DMS53 (cell line): ENCODE results near the gene WDR7.

Experiments used
- DNase-seq: peaks from one replicate; lab custom pipeline; 2025; lab: John Stamatoyannopoulos, UW

The WDR7 gene

DNA sequence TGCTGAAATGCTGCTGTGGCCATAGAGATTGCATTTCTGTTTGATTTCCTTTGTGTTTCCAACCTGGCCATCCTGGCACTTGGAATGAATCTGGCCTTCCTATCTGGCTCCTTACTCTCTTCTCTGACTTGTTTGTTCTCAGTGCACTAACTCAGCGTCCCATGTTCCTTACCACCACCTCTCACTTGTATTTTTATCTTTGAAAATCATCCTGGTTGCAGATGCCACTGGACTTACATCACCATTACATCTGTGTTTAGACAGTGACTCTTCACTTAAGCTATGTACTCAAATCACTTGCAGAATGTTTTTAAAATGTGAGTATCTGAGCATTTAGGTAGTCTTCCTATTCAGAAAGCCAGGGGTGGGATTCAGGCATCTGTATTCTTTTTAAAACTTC, 239.5 kb downstream of the WDR7 start:
- peak; percentile 79 for DNase-seq

DNA sequence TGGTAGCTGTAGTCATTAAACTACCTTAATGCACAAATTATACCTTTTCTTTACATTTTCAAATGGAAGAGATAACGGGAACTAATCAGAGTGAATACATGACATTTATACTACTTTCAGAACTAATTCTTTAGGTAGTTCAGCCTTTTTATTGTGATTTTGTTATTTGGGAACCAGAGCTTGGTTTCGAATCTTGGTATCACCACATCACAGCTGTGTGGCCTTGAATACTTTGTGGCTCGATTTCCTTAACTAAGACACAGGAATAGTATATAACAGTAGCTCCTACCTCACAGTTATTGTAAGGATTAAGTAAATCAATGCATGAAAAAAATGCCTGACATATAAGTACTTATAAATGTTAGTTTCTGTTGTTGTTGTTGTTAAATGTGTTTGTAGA, 240.0 kb downstream of the WDR7 start:
- no peak for DNase-seq

DNA sequence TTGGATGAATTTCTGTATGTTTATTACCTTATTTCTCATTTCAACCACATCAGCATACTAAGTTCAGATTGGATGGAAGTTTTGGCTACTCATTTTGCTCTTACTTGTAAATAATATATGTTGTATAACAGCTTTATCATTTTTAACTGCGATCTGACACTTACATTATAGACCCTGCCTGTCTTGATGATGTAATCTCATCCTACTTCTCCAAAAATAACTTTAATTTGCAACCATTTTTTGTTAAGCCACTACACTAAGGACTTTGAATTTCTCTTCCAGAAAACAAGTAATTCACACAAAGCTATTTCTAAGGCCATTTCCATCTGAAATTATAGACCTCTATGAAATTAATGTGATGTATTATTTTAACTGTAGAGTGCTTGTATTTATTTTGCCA, 240.7 kb downstream of the WDR7 start:
- DNase-seq: no peak

DNA sequence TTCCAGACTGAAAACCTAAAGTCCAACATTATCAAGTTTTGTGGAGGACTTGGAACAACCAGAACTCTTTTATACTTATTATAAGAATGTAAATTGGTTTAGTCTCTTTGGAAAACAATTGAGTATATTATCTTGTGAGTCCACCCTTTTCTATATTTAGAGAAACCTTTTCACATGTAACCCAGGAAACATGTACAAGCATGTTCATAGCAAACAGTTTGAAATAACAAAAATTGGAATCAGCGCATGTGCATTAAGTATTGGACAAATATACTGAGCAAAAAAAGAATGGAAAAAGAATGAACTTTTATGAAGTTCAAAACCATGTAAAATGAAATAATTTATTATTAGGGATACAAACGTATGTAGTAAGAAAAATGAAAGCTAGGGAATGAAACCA, 246.0 kb downstream of the WDR7 start:
- no peak for DNase-seq

DNA sequence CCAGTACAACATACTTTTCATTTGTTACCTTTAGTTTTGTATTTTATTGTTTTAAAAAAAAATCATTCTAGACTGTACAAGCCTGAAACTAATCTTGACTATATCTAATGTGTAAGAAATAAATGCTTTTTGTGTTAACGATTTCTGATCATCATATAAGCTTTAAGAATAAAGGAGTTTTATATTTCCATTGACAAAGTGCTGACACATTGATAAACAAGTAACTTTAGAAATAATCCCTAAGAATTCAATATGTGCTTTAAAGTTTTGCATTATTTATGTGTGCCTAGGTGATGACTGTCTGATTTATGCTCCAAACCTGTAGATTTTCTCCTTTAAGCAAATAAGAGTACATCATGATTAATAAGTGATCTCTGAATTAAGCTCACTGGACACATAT, 248.5 kb downstream of the WDR7 start:
- DNase-seq: no peak

DNA sequence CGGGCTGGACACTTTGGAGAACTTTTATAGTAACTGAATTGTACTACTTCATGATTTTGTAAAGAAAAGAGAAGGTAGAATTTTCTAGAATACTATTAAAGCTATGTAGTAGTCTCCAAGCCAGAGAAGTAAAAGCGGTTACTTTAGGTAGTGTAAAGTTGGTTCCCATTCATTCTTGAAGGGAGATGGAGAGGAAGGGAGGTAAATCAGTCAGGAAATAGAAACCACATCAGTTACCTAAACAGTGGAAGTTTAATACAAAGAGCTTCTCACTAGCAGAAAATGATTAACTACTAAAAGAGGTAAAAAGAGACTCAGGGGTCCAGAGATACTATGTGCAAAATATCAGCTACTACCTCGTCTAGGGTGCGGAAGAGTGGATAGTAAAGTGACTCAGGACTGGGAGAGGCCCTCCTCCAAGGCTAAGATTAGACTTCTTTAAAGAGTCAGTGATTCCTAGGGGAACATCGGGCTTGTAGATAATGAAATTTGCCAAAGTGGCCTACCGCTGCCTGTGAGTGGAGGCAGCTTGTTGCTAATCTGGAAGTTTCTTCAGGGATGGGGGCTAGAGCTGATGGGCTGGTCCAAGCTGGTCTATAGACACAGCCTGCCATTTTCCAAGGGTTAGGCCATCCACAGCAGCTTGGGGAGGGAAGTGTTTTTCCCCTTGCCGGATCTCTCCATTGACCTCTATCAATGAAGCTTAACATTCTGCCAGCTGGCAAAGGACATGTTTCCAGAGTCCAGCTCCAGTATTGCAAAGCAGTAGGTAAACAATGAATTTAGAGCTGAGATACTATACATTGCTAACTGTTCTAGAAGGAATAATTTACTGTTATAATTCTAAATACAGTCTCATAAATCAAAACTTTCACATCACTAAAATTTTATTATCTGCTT, 249.3 kb downstream of the WDR7 start:
- peak; percentile 16 for DNase-seq

DNA sequence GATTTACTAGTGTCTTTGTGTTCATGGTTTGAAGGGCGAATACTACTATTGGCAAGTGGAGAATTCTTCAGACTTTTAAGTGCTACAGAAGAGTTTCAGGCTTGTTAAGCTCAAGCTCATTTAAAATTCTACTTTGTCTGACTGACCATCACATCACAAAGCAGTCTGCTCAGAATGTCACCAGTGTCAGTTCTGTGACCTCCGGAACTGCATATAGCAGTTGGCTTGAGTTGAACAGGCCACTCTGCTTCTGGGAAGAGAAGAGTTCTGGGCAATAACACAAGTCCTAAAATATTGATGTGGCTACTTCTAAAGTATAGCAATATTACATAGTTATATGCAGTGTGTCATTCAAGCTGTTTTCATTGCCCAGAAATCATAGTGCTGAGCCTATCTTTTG, 250.8 kb downstream of the WDR7 start:
- DNase-seq: no peak

DNA sequence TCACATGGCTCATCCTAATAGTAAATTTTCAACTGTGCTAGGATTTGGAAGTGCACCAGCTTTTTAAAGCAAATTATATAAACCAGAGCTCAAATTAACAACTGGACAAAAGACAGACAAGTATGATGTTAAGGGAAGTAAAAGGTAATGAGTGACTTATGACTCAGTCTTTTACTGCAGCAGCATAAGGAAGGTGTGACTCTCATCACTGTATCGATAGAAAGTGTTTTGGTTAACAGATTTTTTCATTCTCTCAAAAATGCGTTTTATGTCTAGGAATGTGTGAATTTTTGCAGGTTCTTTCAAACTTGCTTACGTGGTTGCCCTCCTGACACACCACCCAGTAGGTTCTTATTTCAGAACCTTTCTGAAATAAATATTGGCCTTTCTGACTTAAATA, 251.5 kb downstream of the WDR7 start:
- DNase-seq: peak; percentile 28

DNA sequence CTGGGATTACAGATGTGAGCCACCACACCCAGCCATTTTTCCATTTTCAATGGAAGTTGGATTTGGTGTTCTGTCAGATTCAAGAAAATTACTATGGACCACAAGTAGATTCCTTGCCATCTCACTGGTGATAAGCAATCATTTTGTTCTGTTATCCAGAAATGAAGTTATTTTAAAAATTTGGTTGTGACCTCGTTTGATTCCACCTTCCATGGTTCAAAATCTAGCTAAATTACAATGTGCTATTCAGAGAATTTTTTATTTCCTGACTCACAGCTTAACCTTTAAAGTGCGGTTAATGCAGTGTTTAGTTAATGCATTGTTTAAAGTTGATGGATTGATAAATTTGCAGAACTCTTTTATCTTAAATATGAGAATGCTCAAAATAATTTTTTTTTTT, 252.5 kb downstream of the WDR7 start:
- DNase-seq: no peak

DNA sequence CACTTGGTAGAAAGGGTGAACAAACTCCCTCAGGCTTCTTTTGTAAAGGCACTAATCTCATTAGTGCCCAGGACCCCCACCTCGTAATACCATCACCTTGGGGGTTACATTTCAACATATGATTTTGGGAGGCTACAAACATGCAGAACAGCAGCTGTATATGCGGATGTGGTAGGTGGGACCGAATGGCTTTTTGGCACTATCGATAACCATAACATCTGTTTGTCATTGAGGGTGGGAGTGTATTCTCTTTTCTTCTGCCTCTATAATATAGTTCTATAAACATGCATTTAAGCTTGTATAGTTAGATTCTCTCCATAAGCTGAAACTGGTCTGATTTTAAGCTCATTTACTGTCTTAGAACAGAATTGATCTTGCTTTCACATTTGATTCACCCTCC, 256.6 kb downstream of the WDR7 start:
- no peak for DNase-seq

DNA sequence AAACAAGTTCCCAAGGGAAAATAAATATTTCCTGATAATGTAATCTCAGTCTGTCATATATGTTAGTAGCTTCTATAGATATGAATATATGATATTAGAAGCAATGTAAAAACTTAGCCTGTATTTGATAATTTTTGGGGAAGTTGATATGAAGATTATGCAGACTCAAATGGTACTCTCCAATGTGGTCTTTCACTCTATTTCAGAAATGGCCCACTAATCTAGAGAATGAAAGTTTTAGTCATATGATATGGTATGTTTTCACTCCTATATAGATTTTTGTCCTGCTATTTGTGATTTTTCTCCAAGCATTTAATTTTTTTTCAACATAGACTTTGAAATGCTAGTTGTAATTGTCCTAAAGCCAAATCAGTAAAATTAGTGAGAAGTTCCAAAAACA, 259.1 kb downstream of the WDR7 start:
- no peak for DNase-seq

DNA sequence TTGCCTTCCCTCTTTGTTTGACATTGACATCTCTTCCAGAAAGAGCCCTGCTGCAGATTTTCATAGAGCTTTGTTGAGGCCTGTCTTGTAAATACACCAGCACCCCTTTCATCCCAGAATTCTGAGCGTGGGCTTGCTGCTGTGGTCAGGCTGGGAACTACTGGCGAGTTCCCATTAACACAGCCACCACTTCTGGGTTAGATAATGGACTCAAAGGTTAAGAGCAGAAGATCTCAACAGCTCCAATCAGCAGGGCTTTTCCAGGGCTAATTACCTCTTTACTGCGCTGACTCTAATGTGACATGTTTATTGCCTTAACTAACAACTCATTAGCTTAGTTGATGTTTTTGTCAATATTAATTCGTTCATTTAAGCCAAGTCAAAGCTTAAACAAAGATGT, 259.8 kb downstream of the WDR7 start:
- no peak for DNase-seq

DNA sequence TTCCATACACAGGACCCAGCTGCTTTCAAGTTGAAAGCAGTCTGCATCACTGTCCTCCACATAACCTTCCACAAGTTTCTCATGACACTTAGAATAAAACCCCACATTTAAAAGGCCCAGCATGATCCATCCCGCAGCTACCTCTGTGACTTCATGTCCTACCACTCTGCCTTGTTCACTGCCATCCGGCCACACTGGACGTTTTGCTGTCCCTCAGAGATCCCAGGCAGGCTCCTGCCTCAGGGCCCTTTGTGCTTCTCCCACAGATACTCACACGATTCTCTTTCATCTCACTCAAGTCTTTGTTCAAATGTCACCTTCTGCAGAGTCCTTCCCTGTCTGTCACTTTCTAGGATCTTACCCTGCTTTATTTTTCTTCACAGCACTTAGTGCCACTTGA, 262.8 kb downstream of the WDR7 start:
- no peak for DNase-seq

DNA sequence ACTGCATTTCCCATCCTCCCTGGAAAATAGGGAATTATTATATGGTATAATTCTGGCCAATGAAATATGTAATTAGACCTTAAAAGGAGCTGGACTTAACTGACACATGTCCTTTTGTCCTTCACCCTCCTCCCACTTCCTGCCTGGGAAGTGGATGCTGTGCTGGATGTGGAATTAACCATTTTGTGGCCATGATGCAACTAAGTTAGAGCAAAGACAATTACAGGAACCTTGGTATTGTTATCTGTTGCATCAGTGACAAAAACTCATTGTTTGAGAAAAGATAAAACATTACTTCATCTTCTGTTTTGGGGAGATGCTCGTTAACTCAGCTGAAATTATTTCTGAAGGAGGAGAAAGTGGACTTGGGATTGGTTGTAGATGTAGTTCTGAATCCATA, 268.0 kb downstream of the WDR7 start:
- peak; percentile 21 for DNase-seq

DNA sequence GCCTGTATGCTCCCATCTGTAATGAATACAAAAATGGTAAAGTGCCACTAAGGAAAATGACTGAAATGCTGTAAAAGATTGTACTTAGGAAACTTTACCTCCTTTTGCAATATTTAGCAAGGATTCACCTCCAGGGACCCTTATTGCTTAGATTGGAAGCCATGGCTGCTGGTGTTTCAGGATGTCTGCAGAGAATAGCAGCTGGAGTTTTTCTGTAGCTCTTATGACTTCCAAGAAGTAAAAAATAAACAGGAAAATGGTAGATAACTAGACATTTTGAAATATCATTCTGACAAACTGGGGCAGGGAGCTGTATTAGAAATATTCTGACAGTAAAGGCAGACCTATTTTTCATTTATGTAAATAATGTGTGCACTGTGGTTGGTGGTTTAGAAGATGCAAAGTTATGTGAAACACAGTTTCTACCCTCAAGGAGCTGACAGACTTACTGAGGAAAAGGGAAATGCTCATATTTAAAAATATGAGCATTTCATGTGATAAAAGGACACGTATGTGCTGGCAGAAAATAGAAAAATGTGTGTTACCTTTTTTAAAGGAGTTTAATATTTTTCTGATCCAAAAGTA, 270.8 kb downstream of the WDR7 start:
- DNase-seq: no peak

DNA sequence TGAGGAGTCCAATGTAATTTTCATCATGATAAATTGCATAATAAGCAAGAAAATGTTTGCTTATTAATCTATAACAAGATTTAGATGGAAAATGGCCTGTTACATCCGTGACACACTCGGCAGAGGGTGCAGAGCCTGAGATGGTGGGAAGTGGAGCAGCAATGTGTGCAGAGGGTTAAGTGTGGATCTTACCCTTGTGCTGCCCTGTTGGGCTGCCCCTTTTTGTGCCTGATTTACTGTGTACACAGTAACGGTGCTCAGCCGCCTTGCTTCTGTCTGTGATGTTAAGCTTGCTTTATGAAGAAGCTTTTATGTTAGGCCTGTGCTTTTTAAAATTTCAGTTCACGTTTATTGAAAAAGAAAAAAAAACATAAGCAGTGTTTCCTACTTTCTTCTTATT, 275.6 kb downstream of the WDR7 start:
- DNase-seq: no peak

DNA sequence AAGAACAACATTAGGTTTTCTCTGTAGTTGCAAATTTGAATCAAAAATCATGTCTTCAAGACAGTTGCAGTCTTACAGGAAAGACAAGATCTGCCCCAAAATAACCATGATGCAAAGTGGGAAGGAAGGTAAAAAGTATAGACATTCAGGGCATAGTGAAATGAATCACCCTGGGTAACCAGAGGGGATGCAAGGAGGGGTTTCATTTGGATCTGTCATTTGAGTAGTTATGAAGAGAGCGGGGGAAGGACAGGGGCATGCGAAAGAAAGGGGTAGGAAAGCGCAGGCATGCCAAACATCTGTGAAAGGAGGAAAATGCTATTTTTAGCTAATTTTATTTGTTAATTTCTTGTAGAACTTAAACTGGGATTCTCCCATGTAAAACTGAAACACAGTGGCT, 276.6 kb downstream of the WDR7 start:
- DNase-seq: no peak

DNA sequence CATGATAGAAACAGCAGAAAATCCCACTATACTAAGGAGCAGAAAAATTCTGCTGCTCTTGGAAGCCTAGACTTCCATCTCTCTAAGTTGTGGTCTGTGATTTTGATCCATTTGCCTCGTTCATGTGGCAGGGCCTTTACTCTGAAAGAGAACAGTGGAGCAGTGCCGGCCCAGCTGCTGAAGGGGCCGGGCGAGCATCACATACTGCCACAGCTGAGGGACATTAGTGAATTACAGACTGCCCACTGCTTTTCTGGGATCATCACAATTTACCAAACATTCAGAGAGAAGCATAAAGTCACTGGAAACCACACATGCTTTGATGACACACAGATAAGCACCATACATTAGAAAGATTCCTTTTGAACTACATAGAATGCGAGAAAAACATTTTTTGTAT, 278.7 kb downstream of the WDR7 start:
- DNase-seq: no peak

DNA sequence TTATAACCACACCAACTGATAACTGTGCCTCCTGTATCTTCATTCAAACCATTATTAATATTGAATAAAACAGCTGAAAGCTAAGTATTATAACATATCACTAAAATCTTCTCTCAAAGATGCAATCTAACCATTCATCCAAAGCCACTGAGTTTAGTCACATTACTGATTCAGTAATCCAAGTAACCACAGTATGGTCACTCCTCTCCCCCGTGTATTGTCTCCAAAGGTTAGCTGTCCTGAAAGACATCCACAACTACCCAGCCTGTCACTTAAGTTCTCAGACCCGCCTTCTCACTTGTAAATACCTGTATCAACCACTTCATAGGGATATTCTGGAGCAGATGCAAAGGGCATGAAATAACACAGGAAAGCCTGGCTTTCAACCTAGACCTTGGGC, 282.3 kb downstream of the WDR7 start:
- no peak for DNase-seq

DNA sequence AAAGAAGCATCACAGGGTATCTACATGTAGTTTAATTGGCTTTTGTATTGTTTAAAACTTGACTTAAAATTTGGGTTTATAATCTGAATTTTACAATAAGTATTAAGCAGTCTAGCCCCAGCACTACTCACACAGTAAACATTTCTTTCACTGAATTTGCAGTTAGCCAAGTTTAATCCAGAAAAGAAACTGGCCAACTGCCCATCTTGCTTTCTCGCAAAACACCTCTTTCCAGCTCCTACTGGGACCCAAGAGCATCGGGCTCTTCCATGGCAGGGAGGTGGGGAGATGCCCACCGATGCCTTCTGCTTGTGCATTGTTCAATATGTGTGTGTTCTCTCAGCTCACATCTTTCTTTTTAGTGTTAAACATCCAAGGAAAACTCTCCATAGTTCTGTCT, 283.0 kb downstream of the WDR7 start:
- DNase-seq: no peak

DNA sequence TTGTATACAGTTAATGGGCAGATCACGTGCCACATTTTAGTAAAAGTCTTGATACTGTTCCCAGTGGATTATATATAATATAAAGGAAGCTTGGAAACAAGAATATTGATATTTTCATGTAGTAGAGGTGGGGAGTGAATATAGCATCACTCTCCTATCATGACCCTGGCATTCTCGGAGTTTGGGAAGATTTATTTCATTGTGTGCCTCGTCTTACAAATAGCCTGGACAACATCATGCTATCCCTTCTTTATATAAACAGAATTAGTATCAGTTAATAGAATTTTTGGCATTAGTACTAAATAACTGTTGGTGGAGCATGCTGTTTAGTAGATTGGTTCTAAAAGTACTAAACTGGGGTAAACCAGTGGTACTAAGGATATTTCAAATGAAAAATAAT, 283.7 kb downstream of the WDR7 start:
- DNase-seq: no peak

DNA sequence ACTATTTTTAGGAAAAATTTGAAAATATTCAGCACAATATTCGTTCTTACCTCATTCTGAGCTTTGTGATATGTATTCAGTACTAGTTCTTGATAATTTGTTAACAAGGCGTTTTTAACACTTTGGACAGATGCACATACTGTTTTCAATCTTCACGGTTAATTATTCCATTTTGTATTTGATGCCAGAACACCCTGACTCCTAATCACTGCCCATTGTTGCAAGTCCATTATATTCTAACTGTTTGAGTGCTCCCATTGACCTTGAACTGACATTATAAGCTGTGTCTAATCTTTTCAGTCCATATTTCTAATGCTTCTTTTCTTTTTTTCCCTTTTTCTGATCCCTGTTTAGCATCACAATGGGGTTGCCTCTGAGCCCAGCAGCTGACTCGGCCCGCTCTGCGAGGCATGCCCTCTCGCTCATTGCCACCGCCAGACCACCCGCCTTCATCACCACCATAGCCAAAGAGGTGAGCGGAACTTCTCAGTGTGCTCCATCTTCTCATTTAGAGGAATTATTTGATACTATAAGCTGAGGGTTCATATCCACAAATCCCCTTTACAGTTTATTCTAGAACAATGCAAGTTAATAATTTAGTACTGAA, 284.4 kb downstream of the WDR7 start:
- DNase-seq: no peak

DNA sequence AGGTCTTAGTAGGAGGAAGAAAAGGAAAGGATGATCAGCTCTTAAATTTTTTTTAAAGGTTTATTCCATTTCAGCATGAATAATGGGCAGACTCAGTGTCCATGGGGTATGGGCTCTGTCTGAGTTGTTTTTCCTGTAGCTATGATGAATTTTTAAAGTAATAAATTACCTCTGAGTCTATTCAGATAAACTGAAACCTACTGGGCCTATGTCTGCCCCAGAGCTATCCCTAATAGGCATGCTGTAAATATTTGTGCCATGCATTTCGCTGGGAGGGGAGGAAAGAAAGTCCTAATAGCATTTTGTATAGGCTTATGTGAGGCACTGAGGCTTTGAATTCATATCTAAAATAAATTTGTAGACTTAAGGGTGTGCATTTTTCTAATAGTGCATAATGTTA, 285.3 kb downstream of the WDR7 start:
- no peak for DNase-seq
